Neural progenitor cell (in vitro differentiated cells): Measurements from ENCODE around the gene PUS1. TPM values are rescaled to one million over a fixed set of nuclear protein-coding genes. Genes with fewer than 3 reads are reported as not detected.

Source experiments
- DNase-seq: peaks from one replicate; pipeline ENCODE4 v3.0.0-alpha.2; 2016; ENCODE audit warnings: low spot score
- H2AFZ ChIP-seq: fragments of 200-600 bp; sonication (generic); replicated peaks from 2 replicates; pipeline ENCODE4 v1.6.1; 2016; ENCODE audit warnings: antibody characterized with exemption
- H3F3A ChIP-seq: fragments of 200-600 bp; sonication (generic); 2 replicates; pipeline ENCODE4 v1.6.1; 2016; ENCODE audit warnings: antibody characterized with exemption, low read depth
- H3K27ac ChIP-seq: fragments of 200-600 bp; sonication (generic); 2 replicates; pipeline ENCODE4 v1.5.1; 2016; ENCODE audit warnings: mild to moderate bottlenecking
- H3K27me3 ChIP-seq: fragments of 200-600 bp; sonication (generic); 2 replicates; pipeline ENCODE4 v1.6.1; 2016; ENCODE audit warnings: mild to moderate bottlenecking, moderate library complexity
- H3K36me3 ChIP-seq: fragments of 200-600 bp; sonication (generic); 2 replicates; pipeline ENCODE4 v1.5.1; 2016
- H3K4me1 ChIP-seq: fragments of 200-600 bp; sonication (generic); 2 replicates; pipeline ENCODE4 v1.6.1; 2016; ENCODE audit warnings: mixed run types
- H3K4me2 ChIP-seq: fragments of 200-600 bp; sonication (generic); 2 replicates; pipeline ENCODE4 v1.6.1; 2016
- H3K4me3 ChIP-seq: fragments of 200-600 bp; sonication (generic); 2 replicates; pipeline ENCODE4 v1.5.1; 2016
- H3K79me2 ChIP-seq: fragments of 200-600 bp; sonication (generic); 2 replicates; pipeline ENCODE4 v1.6.1; 2016; ENCODE audit warnings: low read depth
- H3K9ac ChIP-seq: fragments of 200-600 bp; sonication (generic); 2 replicates; pipeline ENCODE4 v1.6.1; 2016
- H3K9me3 ChIP-seq: fragments of 200-600 bp; sonication (generic); 2 replicates; pipeline ENCODE4 v1.5.1; 2016; ENCODE audit warnings: low read depth
- H4K20me1 ChIP-seq: fragments of 200-600 bp; sonication (generic); 2 replicates; pipeline ENCODE4 v1.6.1; 2016; ENCODE audit warnings: low read depth
- H3K27ac Mint-ChIP-seq: 3 replicates; pipeline ENCODE4 v1.8.0; 2021; ENCODE audit warnings: mixed read lengths
- H3K27me3 Mint-ChIP-seq: 2 replicates; pipeline ENCODE4 v1.8.0; 2022; ENCODE audit warnings: low read depth, mild to moderate bottlenecking, inconsistent platforms, moderate library complexity, mixed read lengths; ENCODE audit not compliant: insufficient read depth
- H3K36me3 Mint-ChIP-seq: 3 replicates; pipeline ENCODE4 v1.8.0; 2021; ENCODE audit warnings: mixed read lengths
- H3K4me1 Mint-ChIP-seq: 3 replicates; pipeline ENCODE4 v1.8.0; 2021; ENCODE audit warnings: mixed read lengths
- H3K4me3 Mint-ChIP-seq: 3 replicates; pipeline ENCODE4 v1.8.0; 2021; ENCODE audit warnings: mild to moderate bottlenecking, moderate library complexity, mixed read lengths
- H3K9me3 Mint-ChIP-seq: 3 replicates; pipeline ENCODE4 v1.8.0; 2020; ENCODE audit warnings: mixed read lengths
- EZH2 ChIP-seq: fragments of 200-600 bp; sonication (generic); IDR thresholded peaks from 2 replicates; pipeline ENCODE4 v1.6.1; 2017; ENCODE audit warnings: antibody characterized with exemption, mild to moderate bottlenecking, moderate library complexity
- EZH2phosphoT487 ChIP-seq: fragments of 200-600 bp; sonication (generic); IDR thresholded peaks from 2 replicates; pipeline ENCODE4 v1.6.1; 2017; ENCODE audit warnings: antibody characterized with exemption
- total RNA-seq: library from RNA; depleted of rRNA; stranded (reverse); fragments of >200 nt; gene quantifications from 2 replicates; pipeline ENCODE4 v1.2.3, GENCODE V29; 2015; ENCODE audit warnings: low replicate concordance
- TF ChIP-seq, protein P1 (sequence below): fragments of 200-600 bp; sonication (generic); IDR thresholded peaks from 2 replicates; pipeline ENCODE4 v1.5.1; 2017; ENCODE audit warnings: antibody characterized with exemption, mild to moderate bottlenecking

PUS1 gene
- total RNA-seq, 1 donor from 2014 or later: 15.9 TPM

DNA sequence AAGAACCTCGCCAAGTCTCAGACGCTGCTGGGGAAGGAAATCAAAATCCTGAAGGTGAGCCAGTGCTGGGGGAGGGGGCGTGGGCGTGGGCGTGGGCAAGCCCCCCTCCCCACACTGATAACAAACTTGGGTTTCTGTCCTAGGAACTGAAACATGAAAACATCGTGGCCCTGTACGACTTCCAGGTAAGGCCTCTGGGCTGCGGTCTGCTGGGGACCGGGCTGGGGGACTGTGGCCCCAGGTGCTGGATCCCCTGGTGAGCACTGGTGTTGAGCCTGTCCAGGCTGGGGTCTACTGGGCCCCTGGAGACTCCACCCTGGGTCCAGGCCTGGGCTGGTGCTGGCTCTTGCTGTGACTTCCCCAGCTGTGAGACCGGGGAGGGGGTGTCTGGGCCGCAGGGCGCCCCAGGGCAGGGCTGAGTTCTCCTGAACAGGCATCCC is 33.4 kb upstream of the PUS1 start:
- peak; percentile 11 for DNase-seq
- H3K4me1 ChIP-seq: peaks cover 9% of the 10 kb centered on the region
- no peak overlapping the region for H3K27ac ChIP-seq

DNA sequence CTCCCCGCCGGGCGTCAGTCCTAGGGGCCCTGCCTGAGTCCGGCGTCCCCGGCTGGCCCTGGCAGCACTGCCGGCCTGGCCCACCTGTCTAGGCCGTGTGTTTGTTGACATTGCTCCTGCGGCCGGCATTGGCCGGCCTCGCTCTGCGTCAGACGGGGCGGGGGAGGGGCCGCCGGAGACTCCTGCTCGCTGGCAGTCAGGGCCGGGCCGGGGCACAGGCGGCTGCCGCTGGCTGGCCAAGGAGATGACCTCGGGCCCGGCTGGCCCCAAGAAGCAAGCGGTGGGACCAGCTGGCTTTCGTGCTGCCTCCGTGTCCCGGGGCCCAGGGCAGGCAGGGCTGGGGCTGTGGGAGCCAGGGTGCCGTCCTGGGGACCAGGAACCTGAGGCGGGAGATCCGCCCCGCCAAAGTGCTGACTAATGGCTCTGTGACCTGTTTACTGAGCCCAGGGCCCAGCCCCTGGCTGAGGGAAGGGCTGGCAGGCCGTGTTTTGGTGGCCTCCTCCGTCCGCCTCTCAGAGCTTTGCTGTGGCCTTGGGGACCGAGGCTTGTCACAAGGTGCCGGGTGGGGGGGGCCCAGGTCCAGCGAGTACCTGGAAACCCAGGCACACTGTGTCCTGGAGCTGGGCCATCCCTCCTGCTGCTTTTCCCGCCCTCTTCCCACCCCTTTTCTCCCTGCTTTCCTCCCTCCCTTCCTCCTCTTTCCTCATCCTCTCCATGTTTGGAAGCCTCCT is 32.8 kb upstream of the PUS1 start:
- H3K27me3 ChIP-seq: no peaks in the 10 kb centered on the region
- H3K9ac ChIP-seq: no peak overlapping the region

More for the DNA sequence above, 33.4 kb upstream of the PUS1 start:
- peaks cover 50% of the 10 kb centered on the region for H4K20me1 ChIP-seq
- Mint-ChIP-seq H3K9me3 (no peaks in the 10 kb centered on the region), H3K36me3 (peaks cover 2% of the 10 kb centered on the region), H3K27ac (no peak overlapping the region), H3K27me3 (peaks cover 9% of the 10 kb centered on the region), H3K4me1 (peaks cover 13% of the 10 kb centered on the region), H3K4me3 (peak overlapping the region; percentile 87)
- H3K4me2 ChIP-seq: peak overlapping the region; percentile 99
- H3K9ac ChIP-seq: peak overlapping the region; percentile 68
- peaks cover 44% of the 10 kb centered on the region for H3K79me2 ChIP-seq
- H3K9me3 ChIP-seq: no peaks in the 10 kb centered on the region
- H3K36me3 ChIP-seq: no peaks in the 10 kb centered on the region
- TF ChIP-seq EZH2 (no peak), EZH2phosphoT487 (no peak)
- TF ChIP-seq, protein P1, sequence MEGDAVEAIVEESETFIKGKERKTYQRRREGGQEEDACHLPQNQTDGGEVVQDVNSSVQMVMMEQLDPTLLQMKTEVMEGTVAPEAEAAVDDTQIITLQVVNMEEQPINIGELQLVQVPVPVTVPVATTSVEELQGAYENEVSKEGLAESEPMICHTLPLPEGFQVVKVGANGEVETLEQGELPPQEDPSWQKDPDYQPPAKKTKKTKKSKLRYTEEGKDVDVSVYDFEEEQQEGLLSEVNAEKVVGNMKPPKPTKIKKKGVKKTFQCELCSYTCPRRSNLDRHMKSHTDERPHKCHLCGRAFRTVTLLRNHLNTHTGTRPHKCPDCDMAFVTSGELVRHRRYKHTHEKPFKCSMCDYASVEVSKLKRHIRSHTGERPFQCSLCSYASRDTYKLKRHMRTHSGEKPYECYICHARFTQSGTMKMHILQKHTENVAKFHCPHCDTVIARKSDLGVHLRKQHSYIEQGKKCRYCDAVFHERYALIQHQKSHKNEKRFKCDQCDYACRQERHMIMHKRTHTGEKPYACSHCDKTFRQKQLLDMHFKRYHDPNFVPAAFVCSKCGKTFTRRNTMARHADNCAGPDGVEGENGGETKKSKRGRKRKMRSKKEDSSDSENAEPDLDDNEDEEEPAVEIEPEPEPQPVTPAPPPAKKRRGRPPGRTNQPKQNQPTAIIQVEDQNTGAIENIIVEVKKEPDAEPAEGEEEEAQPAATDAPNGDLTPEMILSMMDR: no peak
- H3K4me3 ChIP-seq: peak overlapping the region; percentile 66
- H2AFZ ChIP-seq: no peak overlapping the region
- H3K27me3 ChIP-seq: no peaks in the 10 kb centered on the region
- peaks cover 8% of the 10 kb centered on the region for H3F3A ChIP-seq

DNA sequence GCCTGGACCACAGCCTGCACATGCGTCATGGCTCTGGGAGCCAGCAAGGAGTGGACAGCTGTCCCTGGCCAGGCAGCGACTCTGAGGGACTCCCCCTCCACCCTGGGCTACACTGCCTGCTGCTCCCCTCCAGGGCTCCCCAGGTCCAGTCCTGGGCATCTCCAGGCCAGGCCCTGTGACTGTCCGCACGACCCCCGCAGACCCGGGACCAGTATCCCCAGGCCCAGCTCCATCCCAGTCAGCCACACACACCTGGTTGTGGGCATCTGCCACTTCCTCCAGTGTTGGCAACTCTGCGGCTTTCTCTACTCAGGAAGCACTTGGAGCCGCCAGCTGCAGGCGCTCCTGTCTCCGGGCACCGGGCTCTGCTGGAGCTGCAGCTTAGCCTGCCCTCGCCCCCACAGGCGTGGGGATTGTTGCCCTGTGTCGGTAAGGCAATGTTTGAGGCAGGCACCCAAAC is 32.2 kb upstream of the PUS1 start:
- Histone ChIP-seq H2AFZ (no peak overlapping the region), H3K36me3 (no peaks in the 10 kb centered on the region), H4K20me1 (peaks cover 61% of the 10 kb centered on the region), H3F3A (peaks cover 8% of the 10 kb centered on the region), H3K27me3 (no peaks in the 10 kb centered on the region), H3K9me3 (no peaks in the 10 kb centered on the region), H3K4me1 (peaks cover 9% of the 10 kb centered on the region), H3K9ac (no peak overlapping the region), H3K27ac (no peak overlapping the region), H3K4me2 (peak overlapping the region; percentile 99), H3K79me2 (peaks cover 53% of the 10 kb centered on the region), H3K4me3 (peak overlapping the region; percentile 66)
- H3K4me1 Mint-ChIP-seq: peaks cover 13% of the 10 kb centered on the region
- H3K36me3 Mint-ChIP-seq: peaks cover 2% of the 10 kb centered on the region
- H3K4me3 Mint-ChIP-seq: peak overlapping the region; percentile 64
- H3K9me3 Mint-ChIP-seq: no peaks in the 10 kb centered on the region
- TF ChIP-seq, protein P1: no peak
- TF ChIP-seq EZH2phosphoT487: no peak
- no peak for TF ChIP-seq EZH2
- peaks cover 7% of the 10 kb centered on the region for H3K27me3 Mint-ChIP-seq
- no peak overlapping the region for H3K27ac Mint-ChIP-seq
- DNase-seq: no peak

More for the DNA sequence above, 32.8 kb upstream of the PUS1 start:
- Mint-ChIP-seq H3K4me3 (peak overlapping the region; percentile 87), H3K36me3 (peaks cover 2% of the 10 kb centered on the region), H3K4me1 (peaks cover 13% of the 10 kb centered on the region), H3K27ac (no peak overlapping the region), H3K9me3 (no peaks in the 10 kb centered on the region), H3K27me3 (peaks cover 9% of the 10 kb centered on the region)
- no peak overlapping the region for H2AFZ ChIP-seq
- H3F3A ChIP-seq: peaks cover 8% of the 10 kb centered on the region
- peaks cover 55% of the 10 kb centered on the region for H4K20me1 ChIP-seq
- no peaks in the 10 kb centered on the region for H3K9me3 ChIP-seq
- TF ChIP-seq, protein P1: no peak
- TF ChIP-seq EZH2 (no peak), EZH2phosphoT487 (no peak)
- H3K36me3 ChIP-seq: no peaks in the 10 kb centered on the region
- H3K27ac ChIP-seq: no peak overlapping the region
- H3K4me2 ChIP-seq: peak overlapping the region; percentile 99
- H3K4me1 ChIP-seq: peaks cover 9% of the 10 kb centered on the region
- peak; percentile 91 for DNase-seq
- peak overlapping the region; percentile 66 for H3K4me3 ChIP-seq
- peaks cover 47% of the 10 kb centered on the region for H3K79me2 ChIP-seq
